ENCODE measurements around the gene FYTTD1.

DNA sequence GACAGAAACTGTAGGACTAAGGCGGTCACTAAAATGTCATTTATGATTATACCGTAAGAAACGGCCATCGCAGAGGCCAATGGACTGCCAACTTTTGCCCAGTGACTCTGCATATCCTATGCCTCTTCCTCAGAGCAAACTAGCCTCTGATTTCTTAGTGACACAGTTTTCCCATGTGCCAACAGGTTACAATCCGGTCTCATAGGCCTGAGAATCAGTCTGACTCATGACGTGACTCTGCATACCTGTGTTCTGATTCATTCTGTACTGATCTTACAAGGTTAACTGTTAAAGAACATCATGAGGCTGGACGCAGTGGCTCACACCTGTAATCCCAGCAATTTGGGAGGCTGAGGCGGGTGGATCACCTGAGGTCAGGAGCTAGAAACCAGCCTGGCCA is 30.8 kb upstream of the FYTTD1 start:
- TF ChIP-seq, protein P1, sequence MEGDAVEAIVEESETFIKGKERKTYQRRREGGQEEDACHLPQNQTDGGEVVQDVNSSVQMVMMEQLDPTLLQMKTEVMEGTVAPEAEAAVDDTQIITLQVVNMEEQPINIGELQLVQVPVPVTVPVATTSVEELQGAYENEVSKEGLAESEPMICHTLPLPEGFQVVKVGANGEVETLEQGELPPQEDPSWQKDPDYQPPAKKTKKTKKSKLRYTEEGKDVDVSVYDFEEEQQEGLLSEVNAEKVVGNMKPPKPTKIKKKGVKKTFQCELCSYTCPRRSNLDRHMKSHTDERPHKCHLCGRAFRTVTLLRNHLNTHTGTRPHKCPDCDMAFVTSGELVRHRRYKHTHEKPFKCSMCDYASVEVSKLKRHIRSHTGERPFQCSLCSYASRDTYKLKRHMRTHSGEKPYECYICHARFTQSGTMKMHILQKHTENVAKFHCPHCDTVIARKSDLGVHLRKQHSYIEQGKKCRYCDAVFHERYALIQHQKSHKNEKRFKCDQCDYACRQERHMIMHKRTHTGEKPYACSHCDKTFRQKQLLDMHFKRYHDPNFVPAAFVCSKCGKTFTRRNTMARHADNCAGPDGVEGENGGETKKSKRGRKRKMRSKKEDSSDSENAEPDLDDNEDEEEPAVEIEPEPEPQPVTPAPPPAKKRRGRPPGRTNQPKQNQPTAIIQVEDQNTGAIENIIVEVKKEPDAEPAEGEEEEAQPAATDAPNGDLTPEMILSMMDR (conservative IDR thresholded peaks at IDR 0.05), result no peak
- no peak for TF ChIP-seq EZH2 (IDR thresholded peaks at IDR 0.05; ENCODE audit: low read depth)
